Measurements from ENCODE around the gene C5orf22.

Gene C5orf22

DNA sequence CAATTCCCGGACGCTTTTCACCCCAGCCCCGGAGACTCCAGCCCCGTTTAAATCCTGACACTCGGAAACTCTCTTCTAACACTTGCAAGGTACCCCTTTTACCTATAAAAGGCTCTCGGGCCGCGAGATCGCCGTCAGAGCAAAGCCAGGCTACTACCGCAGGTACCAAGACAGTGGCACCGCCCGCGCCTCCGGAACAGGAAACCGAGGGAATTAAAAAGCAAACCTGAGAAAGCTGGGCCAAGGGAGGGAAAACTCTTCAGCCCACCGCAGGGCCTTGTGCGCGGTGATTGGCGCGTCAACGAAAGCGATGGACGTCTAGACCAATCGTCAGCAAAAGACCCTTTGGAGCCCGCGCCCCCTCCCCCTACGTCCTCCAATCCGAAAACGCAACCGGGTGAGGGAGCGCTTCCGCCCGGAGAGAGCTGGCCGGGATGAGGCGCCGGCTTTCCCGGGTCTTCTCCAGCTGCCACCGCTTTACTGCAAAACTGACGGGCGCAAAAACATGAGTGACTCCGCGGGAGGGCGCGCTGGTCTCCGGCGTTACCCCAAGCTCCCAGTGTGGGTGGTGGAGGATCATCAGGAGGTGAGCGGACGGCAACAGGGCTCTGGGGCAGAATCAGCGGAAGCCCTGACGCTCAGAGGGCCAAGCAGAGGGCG, at the start of gene C5orf22, which contains the start of gene DROSHA:
Gene C5orf22 (plus strand): TSS at position 414 of the 660 bp plus-strand sequence. CDS start 92 bp downstream, at position 506.
Gene DROSHA (minus strand): TSS at position 206 of the 660 bp plus-strand sequence. CDS start 3,034 bp downstream, outside the sequence.
- H3K4me3 ChIP-seq (replicated peaks in 1 of 2; ENCODE audit: low read depth in 2 of 2, low read length in 2 of 2), result peak within 1 kb of the TSS; percentile 94 to 95
- peak; percentile 96 for DNase-seq (ENCODE audit: low read depth in 2 of 2)
- TF ChIP-seq, protein P1, sequence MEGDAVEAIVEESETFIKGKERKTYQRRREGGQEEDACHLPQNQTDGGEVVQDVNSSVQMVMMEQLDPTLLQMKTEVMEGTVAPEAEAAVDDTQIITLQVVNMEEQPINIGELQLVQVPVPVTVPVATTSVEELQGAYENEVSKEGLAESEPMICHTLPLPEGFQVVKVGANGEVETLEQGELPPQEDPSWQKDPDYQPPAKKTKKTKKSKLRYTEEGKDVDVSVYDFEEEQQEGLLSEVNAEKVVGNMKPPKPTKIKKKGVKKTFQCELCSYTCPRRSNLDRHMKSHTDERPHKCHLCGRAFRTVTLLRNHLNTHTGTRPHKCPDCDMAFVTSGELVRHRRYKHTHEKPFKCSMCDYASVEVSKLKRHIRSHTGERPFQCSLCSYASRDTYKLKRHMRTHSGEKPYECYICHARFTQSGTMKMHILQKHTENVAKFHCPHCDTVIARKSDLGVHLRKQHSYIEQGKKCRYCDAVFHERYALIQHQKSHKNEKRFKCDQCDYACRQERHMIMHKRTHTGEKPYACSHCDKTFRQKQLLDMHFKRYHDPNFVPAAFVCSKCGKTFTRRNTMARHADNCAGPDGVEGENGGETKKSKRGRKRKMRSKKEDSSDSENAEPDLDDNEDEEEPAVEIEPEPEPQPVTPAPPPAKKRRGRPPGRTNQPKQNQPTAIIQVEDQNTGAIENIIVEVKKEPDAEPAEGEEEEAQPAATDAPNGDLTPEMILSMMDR (IDR thresholded peaks at IDR 0.05; ENCODE audit: low read depth, low read length), result peak; percentile 1

DNA sequence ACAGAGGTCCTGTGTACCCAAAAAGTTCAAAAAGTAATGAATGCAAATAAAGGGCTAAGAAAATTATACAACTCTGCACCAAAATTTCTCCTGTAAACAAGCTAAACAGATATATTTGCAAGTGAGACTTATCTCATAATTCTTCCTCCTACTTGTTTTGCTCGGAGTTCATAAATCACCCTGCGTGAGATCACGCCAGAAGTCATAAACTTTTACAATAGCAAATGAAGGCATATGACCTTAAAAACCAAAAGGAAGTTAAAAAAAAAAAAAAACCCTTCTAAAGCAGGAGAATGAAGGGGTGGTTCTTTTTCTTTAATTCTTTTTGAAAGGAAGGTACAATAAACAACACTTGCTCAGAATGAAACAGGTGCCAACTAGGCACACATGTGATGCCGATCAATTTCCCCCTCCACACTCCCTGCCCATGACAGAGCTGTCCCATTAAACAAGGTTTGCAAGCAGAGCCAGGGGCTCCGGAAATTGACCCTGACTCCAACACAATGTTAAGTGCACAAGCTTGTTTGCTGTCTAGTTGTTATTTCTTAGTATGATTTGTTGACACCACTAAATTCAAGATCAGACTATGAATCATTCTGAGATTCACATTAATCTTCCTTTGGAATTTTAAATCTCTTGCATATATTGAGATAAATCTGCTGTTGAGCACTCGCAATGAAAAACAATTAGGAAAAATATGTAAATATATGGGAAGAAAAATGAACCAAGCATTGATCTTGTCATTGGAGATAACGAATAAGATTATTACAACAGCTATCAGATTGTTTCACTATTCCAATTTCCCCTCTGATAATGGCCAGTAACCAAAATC, 46.5 kb upstream of the C5orf22 start:
- no peak for DNase-seq (ENCODE audit: low read depth in 2 of 2)
- TF ChIP-seq, protein P1 (IDR thresholded peaks at IDR 0.05; ENCODE audit: low read depth, low read length), result no peak

DNA sequence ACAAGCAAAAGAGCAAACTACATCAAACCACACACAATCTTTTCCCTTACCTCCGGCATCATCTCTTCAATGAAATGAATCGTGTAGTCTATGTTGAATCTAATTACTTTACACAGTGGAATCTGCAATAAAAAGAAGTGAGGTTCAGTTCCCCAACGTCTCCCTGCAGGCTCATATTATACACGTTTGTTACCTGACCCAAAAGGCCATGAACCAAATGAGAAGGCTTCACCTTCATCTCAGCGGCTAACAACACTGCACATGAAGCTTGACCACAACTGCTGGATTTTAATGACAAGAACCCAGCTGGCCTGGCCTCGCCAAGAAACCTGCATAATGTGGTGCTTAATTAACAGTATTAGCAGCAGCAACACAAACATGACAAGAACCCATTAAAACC, 45.7 kb upstream of the C5orf22 start:
- no peak overlapping the region for H3K4me3 ChIP-seq (replicated peaks in 1 of 2; ENCODE audit: low read depth in 2 of 2, low read length in 2 of 2)
- TF ChIP-seq, protein P1 (IDR thresholded peaks at IDR 0.05; ENCODE audit: low read depth, low read length), result no peak
- DNase-seq (ENCODE audit: low read depth in 2 of 2), result no peak

More for the DNA sequence above, 46.5 kb upstream of the C5orf22 start:
- H3K4me3 ChIP-seq (replicated peaks in 1 of 2; ENCODE audit: low read depth in 2 of 2, low read length in 2 of 2), result no peak overlapping the region

DNA sequence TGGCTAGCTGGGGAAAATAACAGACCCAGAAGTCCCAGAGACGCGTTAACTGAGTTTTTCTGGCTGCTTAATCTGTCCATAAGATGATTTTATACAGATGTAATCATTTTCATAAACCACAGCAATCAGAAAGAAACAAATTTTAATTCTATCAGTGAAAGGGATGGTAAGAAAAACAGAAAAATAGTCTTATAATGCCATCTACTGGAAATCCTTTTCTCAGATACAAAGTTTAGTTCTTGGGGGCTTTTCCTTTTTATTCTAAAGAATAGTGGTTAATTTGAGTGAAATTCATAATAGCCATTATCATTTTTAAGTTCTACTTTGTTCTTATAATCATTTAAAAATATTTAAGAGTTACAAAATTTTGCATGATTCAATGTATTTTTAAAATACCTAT, 44.6 kb upstream of the C5orf22 start:
- DNase-seq (ENCODE audit: low read depth in 2 of 2), result no peak
- TF ChIP-seq, protein P1 (IDR thresholded peaks at IDR 0.05; ENCODE audit: low read depth, low read length), result no peak
- H3K4me3 ChIP-seq (replicated peaks in 1 of 2; ENCODE audit: low read depth in 2 of 2, low read length in 2 of 2), result no peak overlapping the region

DNA sequence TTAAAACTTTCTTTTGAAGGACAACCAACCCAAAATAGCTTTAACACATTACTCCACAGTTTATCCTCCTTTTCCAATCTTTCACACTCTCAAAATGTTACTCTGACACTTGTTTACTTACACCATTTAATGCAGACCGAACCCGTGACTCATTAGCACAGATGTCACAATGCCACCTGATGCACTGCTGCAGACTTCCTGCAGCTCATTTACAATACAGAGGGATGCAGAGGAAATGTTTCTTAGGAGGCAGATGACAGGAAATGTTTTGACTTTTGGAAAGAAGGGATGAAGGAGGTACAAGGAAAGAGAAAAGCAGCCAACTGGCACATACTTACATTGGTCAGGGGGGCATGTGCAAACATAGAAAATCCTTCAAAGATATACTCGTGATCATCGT, 39.2 kb upstream of the C5orf22 start:
- no peak overlapping the region for H3K4me3 ChIP-seq (replicated peaks in 1 of 2; ENCODE audit: low read depth in 2 of 2, low read length in 2 of 2)
- TF ChIP-seq, protein P1 (IDR thresholded peaks at IDR 0.05; ENCODE audit: low read depth, low read length), result no peak
- peak; percentile 17 to 33 for DNase-seq (ENCODE audit: low read depth in 2 of 2)

DNA sequence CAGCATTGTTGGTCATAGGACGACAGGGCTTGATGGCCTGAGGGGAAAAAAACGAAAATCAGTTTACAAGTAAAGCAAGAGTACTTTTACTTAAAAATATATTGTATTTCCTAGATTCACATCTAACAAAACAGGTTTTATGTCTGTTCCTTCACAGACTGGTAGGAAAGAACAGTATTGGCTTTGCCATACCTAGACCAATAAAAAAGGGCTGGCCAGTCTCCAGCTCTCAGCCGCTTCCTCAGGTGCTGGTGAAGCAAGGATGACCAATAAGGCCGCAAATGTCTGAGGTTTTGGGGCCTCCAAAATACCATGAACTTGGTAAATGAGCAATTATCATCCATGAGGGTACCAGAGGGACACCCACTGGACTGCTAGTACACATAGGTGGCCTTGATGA, 36.8 kb upstream of the C5orf22 start:
- H3K4me3 ChIP-seq (replicated peaks in 1 of 2; ENCODE audit: low read depth in 2 of 2, low read length in 2 of 2), result no peak overlapping the region
- TF ChIP-seq, protein P1 (IDR thresholded peaks at IDR 0.05; ENCODE audit: low read depth, low read length), result no peak
- no peak for DNase-seq (ENCODE audit: low read depth in 2 of 2)

All from cardiac fibroblast (primary cell).